Globus pallidus (tissue), 1 donor: ENCODE measurements around the gene PLEKHA6.
A peak's percentile ranks its signal among the peaks of the same experiment; 100 is the strongest.

Source experiments
- DNase-seq: peaks from one replicate; pipeline ENCODE4 v3.0.0-alpha.2; 2015; ENCODE audit warnings: low spot score

The PLEKHA6 gene

GRCh38 chr1:204286315-204286714, 73.4 kb downstream of the PLEKHA6 start:
- no peak for DNase-seq

- no peak for DNase-seq
These were observed 74.1 kb downstream of the PLEKHA6 start for GRCh38 chr1:204285436-204286305.

GRCh38 chr1:204284929-204285328, 74.8 kb downstream of the PLEKHA6 start:
- no peak for DNase-seq

DNA sequence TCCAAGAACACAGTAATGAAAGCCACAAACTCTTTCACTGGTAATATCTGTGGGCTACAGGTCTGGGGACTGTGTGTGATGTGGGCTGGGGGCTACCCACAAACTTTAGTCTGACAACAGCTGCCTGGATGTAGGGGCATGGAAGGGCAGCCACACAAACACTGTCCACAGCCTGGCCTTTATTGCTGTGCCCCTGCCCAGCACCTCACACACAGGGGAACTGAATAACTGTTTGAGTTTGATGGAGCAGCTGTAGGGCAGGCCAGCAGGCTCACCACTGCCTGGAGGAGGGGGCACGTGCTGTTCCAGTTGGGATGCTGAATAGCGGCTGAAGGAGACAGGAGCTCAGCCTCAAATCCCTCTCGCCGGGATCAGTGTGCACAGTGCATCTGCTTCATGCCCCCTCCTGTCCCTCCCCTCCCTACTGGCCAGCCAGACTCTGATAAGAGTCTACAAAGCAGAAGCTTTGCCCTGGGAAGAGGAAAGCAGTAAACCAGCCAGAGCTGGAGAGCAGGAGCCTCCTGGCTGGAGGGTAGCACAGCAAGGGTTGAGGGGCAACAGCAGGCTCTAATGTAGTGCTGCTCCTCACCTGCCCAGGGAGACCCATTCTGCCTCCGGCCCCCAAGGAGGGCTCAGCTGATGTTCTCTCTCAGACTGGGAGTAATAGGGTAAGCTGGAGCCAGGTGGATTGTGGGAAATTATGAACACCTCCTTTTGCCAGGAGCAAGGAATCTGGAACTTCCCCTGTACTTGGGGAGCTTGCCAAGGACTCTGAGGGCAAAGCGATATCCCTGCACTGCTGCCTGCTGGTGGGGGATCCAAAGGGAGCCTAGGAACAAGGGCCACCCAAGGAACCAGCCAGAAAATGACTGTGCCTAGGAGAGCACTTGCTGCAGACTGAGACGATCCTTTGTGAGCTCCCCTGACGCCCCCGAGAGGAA, 75.7 kb downstream of the PLEKHA6 start:
- no peak for DNase-seq

DNA sequence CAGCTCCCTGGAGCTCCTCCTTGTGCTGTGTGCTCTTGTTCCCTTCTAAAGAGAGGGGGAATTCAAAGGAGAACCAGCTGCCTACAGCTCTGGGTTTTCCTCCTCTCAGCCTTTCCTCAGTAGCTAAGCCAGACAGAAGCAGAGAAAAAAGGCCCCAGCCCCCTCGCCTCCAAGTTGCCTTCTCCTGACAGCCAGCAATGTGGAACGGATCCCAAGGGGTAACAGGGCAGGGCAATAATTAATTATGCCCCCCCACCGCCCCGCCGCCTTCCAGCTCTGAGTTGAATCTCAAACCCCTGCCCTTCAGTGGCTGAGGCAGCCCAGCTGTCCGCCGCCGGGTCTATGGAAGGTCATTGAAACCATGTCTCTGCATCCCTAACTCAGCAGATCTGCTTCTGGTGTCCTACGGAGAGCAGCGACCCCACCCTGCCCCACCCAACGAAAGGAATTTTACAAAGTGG, 76.9 kb downstream of the PLEKHA6 start:
- no peak for DNase-seq

- DNase-seq = no peak
These were observed 79.4 kb downstream of the PLEKHA6 start for GRCh38 chr1:204280099-204280961.

DNA sequence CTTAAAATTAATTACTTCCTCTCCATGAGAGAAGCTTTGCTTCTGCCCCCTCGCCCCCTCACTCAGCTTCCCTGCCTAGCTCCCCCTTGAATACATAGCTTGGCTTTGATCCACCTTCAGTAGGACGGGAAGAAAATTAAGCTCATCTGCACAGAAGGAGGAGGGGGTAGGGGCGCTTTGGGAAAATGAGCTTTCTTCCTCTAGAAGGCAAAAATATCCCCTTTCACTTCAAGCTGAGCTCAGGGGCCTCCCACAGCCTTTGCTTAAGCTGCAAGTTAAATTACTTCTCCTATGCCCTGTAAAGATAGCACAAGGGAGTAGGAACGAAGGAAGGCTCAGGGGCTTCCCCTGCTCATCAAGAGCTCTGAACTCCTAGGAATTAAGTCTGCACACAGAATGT, 80.8 kb downstream of the PLEKHA6 start:
- DNase-seq = no peak

GRCh38 chr1:204278251-204278650, 81.5 kb downstream of the PLEKHA6 start:
- DNase-seq = no peak

GRCh38 chr1:204277563-204278219, 82.0 kb downstream of the PLEKHA6 start:
- no peak for DNase-seq

DNA sequence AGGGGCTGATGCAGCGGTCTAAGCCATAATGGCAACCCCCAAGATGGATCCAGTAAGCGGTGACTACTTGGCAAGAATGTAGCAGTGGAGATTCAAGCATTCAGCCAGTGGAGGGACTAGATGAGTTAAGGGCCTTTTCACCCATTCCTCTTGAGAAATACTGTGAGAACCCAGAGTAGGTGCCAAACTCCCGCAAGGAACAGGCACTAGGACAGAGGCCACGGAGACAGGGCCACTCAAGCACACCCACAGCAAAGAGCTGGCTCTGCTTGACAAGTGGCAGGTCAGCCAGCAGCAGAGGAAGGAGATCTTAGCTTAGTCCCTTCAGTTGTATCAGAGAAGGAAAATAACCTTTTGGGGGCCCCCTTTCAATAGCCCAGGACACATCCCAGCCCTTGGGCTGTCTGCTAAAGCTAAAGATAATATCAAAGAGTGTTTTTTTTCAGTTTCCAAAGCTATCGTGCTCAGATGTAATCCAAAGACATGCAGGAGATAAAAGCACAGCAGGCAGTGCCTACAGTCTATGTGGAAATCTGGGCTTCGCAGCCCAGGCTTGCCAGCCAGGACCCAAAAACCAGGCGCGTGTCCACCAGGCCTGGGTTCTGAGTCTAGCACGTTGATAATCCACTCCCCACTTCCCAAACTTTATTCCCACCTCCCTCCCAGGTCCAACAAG, 83.9 kb downstream of the PLEKHA6 start:
- no peak for DNase-seq

DNA sequence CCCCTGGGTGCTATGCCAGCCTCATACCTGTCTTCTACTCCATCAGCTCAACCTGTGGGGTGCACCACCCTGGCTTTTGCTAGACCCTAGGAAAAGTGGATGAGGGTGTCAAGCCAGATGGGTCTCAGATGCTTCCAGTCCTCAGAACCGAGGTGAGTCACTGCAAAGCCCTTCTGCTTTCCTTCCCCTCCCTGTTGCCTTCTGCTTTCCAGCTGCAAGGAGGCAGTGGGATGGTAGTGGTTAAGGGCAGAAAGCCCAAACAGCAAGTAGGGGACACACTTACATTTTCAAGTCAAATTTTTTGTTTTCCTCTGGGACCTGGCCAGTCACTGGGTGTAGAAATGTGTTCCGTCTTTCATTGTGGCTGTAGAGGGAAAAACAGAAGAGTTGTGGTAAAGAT, 85.3 kb downstream of the PLEKHA6 start:
- DNase-seq = no peak

DNA sequence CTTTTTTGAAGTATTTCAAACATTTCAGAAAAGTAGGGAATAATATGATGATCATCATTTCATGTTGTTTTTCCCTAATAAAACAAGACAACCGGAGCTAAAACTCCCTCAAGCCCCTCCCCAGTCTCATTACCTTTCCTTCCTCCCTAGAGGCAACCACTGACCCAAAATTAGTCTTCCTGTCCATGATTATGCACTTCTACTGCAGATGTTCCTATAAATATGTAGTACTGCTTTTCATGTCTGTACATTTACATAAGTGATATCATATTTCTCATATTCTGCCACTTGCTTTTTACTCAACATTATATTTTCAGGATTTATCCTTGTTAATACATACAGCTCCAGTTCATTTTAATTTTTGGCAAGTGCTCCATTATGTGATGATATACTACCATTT, 87.2 kb downstream of the PLEKHA6 start:
- no peak for DNase-seq

- DNase-seq = no peak
These were observed 87.8 kb downstream of the PLEKHA6 start for GRCh38 chr1:204271970-204272369.

DNA sequence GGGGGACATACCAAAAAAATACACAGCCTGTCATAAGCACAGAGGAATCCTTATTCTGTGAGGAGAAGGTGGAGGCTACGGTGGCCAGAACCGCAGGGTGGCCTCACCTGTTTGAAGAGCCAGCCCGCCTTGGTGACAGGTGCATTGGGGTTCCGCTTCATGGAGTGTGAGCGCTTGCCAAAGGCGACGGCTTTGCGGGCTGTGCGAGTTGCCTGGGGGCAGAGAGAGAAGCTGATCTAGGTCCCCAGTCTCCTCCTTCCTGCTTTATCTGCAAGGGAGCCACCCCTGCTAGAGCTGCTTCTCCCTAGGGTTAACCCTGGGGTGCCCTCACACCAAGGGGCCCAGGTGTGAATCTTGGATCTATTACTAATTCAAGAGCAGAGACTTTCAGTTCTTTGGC, 91.6 kb downstream of the PLEKHA6 start:
- no peak for DNase-seq

GRCh38 chr1:204267191-204267601, 92.5 kb downstream of the PLEKHA6 start:
- peak; percentile 94 for DNase-seq

DNA sequence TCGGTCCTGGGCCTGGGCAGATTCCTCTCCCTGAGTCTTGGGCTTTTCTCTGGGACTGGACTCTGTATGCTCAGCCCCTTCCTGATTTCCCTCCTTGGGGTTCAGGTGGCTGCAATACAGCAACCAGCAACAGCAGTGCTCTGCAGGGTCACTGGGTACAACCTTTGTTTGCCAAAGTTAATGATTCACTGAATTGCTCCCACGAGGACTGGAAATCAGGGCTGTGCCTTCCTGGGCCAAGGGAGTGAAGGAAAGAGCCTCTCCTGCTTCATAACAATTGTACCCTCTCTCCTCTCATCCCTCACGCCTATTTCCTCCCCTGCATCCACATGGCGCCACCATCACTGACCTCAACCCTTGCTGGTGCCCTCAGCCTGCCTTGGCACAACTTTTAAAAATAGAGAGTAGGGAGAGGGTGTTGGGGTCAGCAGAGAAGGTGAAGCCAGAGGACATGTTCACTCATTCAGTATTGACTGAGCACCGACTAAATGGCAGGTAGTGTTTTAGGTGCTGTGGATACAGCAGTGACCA, 93.2 kb downstream of the PLEKHA6 start:
- DNase-seq = no peak

DNA sequence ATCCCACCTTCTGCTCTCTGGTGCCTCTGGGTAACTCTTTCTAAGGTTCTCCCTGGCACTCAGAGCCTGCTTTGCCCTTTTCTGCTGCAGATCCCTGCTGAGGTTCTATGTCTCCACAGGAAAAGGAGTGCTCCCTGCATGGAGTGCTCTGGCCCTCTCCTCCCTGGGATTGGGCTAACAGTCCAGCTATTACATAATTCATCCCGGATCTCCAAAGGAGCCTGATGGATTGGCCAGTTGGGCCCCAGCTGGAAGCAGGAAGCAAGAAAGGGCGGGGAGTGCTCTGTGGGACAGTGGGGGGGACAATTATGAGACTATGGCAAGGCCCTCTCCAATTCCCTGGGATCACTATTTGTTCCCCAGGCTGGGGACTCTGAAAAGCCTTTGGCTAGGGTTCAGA, 94.1 kb downstream of the PLEKHA6 start:
- no peak for DNase-seq

GRCh38 chr1:204264805-204265204, 94.9 kb downstream of the PLEKHA6 start:
- no peak for DNase-seq

DNA sequence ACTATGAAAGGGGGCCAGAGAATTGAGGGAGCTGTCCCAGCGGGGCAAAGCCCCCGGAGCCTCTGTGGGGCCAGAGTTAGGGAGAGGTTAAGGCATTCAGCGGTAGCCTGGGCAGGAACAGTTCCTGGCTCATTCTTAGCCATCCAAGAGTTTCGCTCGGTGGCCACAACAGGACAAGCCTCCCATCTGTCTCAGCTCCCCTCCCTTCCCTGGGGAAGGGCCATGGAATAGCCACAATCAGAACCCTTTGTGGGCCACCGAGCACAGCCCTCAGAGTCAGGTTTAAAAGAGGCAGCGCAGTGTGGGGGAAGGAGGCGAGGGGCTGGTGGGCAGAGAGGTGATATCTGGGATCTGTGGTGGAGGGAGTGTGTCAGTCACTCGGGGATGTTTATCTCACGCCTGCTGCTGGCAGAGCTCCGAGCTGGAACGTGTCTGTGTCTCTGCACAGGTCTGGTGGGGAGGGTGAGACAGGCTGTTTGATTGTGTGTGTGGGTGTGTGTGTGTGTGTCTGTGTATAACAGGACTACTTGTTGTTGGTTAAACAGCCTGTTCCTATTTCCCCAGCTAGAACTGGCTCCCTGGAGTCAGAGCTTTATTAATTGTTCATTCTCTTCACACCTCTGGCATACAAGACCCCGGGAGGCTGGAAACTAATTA, 96.3 kb downstream of the PLEKHA6 start:
- DNase-seq = no peak
